OCI-LY1 (cell line): ENCODE results near the gene TEAD3.

ENCODE experiments used
- EZH2 ChIP-seq: fragments of 200-600 bp; sonication (generic), shearing (Covaris generic); IDR thresholded peaks from 2 replicates; pipeline ENCODE4 v1.8.0; 2017; ENCODE audit warnings: borderline replicate concordance, mixed run types, mild to moderate bottlenecking, antibody characterized with exemption, low read length, moderate library complexity, mixed read lengths
- TF ChIP-seq, protein P1 (sequence below): fragments of 200-600 bp; sonication (generic), shearing (Covaris generic); IDR thresholded peaks from 2 replicates; pipeline ENCODE4 v1.5.1; 2017; ENCODE audit warnings: mild to moderate bottlenecking, antibody characterized with exemption, low read length, moderate library complexity, mixed read lengths

DNA sequence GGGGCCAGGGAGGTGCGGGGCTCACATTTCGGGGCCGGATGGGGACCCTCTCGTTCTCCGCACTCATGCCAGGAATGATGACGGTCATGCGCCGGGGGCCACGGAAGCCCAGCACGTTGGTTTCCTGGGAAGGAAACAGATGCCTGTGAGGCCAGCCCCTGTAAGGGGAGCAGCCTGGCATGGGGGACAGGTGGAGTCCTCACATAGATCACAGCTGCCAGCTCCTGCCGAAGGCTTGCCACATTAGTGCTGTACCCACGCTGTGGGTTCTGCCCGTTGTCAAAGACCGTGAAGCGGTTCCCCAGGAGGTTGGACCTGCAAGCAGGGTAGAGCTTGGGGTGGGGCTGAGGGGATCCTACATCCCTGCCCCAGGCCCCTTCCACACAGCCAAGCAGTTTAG is 6.7 kb upstream of the TEAD3 start:
- TF ChIP-seq, protein P1, sequence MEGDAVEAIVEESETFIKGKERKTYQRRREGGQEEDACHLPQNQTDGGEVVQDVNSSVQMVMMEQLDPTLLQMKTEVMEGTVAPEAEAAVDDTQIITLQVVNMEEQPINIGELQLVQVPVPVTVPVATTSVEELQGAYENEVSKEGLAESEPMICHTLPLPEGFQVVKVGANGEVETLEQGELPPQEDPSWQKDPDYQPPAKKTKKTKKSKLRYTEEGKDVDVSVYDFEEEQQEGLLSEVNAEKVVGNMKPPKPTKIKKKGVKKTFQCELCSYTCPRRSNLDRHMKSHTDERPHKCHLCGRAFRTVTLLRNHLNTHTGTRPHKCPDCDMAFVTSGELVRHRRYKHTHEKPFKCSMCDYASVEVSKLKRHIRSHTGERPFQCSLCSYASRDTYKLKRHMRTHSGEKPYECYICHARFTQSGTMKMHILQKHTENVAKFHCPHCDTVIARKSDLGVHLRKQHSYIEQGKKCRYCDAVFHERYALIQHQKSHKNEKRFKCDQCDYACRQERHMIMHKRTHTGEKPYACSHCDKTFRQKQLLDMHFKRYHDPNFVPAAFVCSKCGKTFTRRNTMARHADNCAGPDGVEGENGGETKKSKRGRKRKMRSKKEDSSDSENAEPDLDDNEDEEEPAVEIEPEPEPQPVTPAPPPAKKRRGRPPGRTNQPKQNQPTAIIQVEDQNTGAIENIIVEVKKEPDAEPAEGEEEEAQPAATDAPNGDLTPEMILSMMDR: no peak
- TF ChIP-seq EZH2: no peak
